ENCODE data around the gene MYL10. TPM values are rescaled to one million over a fixed set of nuclear protein-coding genes. Genes with fewer than 3 reads are reported as not detected.
A peak's percentile ranks its signal among the peaks of the same experiment; 100 is the strongest.

The MYL10 gene
- total and polyA plus RNA-seq, 11 donors = not detected

- no peak overlapping the region for H3K27ac ChIP-seq
- peaks cover 0 to 6% (median 0%) of the 10 kb centered on the region in 12 donors for H3K4me1 ChIP-seq
- ATAC-seq (no peak), DNase-seq (peak in 1 of 5 donors; percentile 26)
- no peaks in the 10 kb centered on the region for H3K36me3 ChIP-seq
- TF ChIP-seq CTCF (IDR thresholded peaks at IDR 0.05) (no peak), POLR2A (IDR thresholded peaks at IDR 0.05) (no peak)
- H3K9me3 ChIP-seq = no peaks in the 10 kb centered on the region
- no peak overlapping the region for H3K4me3 ChIP-seq
- H3K27me3 ChIP-seq = peaks cover 0 to 9% (median 0%) of the 10 kb centered on the region in 9 donors
- intact Hi-C loops (cut with DNase I) = no loop called here
- WGBS, 4 donors = 76 to 86% (median 84%) methylated on average over 8 of the region's 8 CpGs
Observed at GRCh38 chr7:101615446-101615845, 13.7 kb downstream of the MYL10 start.

GRCh38 chr7:101614939-101615302 is 14.2 kb downstream of the MYL10 start:
- WGBS, 4 donors = 48 to 62% (median 58%) methylated on average over 7 to 9 of the region's 9 CpGs
- H3K27me3 ChIP-seq = peaks cover 0 to 9% (median 0%) of the 10 kb centered on the region in 9 donors
- no peak overlapping the region for H3K27ac ChIP-seq
- intact Hi-C loops (cut with DNase I) = no loop called here
- peak in 1 of 5 donors; percentile 42 for DNase-seq
- no peaks in the 10 kb centered on the region for H3K9me3 ChIP-seq
- peaks cover 0 to 6% (median 0%) of the 10 kb centered on the region in 12 donors for H3K4me1 ChIP-seq
- no peak for TF ChIP-seq POLR2A (IDR thresholded peaks at IDR 0.05)
- no peak for TF ChIP-seq CTCF (IDR thresholded peaks at IDR 0.05)
- no peaks in the 10 kb centered on the region for H3K36me3 ChIP-seq
- H3K4me3 ChIP-seq = no peak overlapping the region
- peak in 2 of 4 donors; percentile 16 to 38 for ATAC-seq

GRCh38 chr7:101614098-101614938 is 14.8 kb downstream of the MYL10 start:
- DNase-seq (peak in 2 of 5 donors; percentile 16 to 50), ATAC-seq (peak in 1 of 4 donors; percentile 21)
- H3K9me3 ChIP-seq = no peaks in the 10 kb centered on the region
- WGBS, 4 donors = 62 to 66% (median 64%) methylated on average over 13 of the region's 13 CpGs
- intact Hi-C loops (cut with DNase I) = no loop called here
- H3K4me1 ChIP-seq = peaks cover 0 to 6% (median 0%) of the 10 kb centered on the region in 12 donors
- no peak overlapping the region for H3K27ac ChIP-seq
- no peak overlapping the region for H3K4me3 ChIP-seq
- TF ChIP-seq CTCF (IDR thresholded peaks at IDR 0.05) = no peak
- TF ChIP-seq POLR2A (IDR thresholded peaks at IDR 0.05) = no peak
- peaks cover 0 to 9% (median 0%) of the 10 kb centered on the region in 9 donors for H3K27me3 ChIP-seq
- H3K36me3 ChIP-seq = no peaks in the 10 kb centered on the region

DNA sequence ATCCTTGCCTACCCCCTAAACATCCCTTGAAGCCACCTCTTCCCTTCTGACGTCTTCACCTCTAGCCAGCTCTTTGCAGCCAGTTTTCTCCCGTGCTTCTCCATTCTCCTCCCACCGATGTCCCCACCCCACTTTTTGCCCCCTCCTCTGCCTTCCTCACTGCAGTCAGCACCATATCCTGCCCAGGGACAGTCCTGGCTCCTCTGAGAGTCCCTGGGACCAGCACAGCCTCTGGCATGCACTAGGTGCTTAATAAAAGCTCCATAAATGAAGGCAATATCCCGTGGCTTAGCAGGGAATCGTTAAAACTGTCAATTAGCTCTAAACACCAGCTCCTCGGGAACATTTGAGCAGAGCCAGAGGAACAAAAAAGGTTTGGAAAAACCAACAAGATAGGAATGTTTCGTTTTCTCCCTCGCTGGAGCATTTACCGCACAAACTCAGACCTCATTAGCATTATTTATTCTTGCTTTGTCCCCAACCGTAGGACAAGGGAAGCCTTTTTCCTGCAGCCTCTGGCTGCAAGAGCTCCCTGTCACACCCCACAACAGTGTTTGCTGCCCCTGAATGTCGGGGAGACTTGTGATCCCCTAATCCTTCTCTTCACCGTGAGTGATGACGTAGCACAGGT is 16.1 kb downstream of the MYL10 start:
- no peaks in the 10 kb centered on the region for H3K36me3 ChIP-seq
- H3K4me1 ChIP-seq = peaks cover 0 to 6% (median 0%) of the 10 kb centered on the region in 12 donors
- H3K4me3 ChIP-seq = no peak overlapping the region
- peaks cover 0 to 9% (median 0%) of the 10 kb centered on the region in 9 donors for H3K27me3 ChIP-seq
- 57 to 64% (median 58%) methylated on average over 13 of the region's 13 CpGs for WGBS, 4 donors
- intact Hi-C loops (cut with DNase I) = no loop called here
- TF ChIP-seq POLR2A (IDR thresholded peaks at IDR 0.05) (no peak), CTCF (IDR thresholded peaks at IDR 0.05) (no peak)
- no peak overlapping the region for H3K27ac ChIP-seq
- DNase-seq (peak in 1 of 5 donors; percentile 27), ATAC-seq (no peak)
- no peaks in the 10 kb centered on the region for H3K9me3 ChIP-seq

All from heart left ventricle (tissue), 16 donors.